NB4 (cell line): Measurements from ENCODE around the gene SERBP1.

Experiments
- MYC ChIP-seq: IDR thresholded peaks from 2 replicates; pipeline ENCODE4 v1.6.1; 2011; ENCODE audit warnings: low read depth, low read length
- TF ChIP-seq, protein P1 (sequence below): IDR thresholded peaks from one replicate; pipeline ENCODE4 v1.5.1; 2012; ENCODE audit warnings: low read depth, low read length

DNA sequence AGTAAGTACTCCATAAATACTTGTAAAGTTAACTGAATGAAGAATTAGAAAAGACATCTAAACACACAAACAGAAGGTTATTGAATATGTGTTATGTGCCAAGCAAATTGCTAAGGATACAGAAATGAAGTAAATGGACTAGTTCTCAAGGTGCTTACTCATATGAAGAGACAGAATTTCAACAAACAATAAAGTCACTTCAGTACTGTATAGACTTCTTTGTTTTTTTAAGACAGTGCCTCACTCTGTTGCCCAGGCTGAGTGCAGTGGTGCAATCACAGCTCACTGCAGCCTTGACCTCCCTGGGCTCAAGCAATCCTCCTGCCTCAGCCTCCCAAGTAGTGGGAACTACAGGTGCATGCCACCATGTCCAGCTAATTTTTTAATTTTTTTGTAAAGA lies 57.3 kb downstream of the SERBP1 start:
- TF ChIP-seq, protein P1, sequence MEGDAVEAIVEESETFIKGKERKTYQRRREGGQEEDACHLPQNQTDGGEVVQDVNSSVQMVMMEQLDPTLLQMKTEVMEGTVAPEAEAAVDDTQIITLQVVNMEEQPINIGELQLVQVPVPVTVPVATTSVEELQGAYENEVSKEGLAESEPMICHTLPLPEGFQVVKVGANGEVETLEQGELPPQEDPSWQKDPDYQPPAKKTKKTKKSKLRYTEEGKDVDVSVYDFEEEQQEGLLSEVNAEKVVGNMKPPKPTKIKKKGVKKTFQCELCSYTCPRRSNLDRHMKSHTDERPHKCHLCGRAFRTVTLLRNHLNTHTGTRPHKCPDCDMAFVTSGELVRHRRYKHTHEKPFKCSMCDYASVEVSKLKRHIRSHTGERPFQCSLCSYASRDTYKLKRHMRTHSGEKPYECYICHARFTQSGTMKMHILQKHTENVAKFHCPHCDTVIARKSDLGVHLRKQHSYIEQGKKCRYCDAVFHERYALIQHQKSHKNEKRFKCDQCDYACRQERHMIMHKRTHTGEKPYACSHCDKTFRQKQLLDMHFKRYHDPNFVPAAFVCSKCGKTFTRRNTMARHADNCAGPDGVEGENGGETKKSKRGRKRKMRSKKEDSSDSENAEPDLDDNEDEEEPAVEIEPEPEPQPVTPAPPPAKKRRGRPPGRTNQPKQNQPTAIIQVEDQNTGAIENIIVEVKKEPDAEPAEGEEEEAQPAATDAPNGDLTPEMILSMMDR, result no peak
- TF ChIP-seq MYC, result no peak
